ENCODE data around the gene UBAC1. TPM values are rescaled to one million over a fixed set of nuclear protein-coding genes. Genes with fewer than 3 reads are reported as not detected.

Gene UBAC1
- total RNA-seq, 1 experiment from 2014 or later, result 55.6 TPM

DNA sequence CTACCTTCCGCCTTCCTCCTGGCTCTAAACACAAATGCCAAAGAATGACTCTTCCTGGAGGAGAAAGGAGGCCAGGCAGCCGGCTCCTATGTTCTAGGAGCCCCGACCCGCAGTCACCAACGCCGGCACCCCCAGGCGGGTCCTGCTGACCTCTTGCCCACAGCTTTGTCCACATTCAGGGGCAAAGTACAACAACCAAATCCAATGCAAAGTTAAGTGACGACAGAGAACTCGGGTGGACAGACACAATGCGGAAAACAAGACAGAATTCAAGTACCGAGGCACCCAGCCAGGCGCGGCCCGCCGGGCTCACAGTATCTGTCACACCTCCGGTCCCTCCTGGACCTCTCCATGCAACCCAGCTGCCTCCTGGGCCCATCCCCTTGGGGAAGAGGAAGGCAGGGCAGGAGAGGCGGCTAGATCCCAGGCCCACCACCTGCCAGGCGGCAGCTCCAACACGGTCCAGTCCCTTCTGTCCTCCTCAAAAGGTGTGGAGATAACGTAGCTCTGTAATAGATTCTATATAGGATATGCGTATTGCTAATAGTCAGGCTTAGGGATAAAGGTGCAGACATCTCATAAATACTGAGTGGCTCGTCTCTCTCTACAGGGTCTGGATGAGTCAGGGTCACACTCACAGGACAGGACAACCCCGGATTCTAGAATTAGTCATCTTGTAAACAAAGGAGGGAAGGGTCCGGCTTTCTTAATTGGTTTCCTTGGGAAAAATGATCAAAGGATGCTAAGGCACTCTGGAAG, 46.9 kb upstream of the UBAC1 start (continued):
- TF ChIP-seq, protein P1, sequence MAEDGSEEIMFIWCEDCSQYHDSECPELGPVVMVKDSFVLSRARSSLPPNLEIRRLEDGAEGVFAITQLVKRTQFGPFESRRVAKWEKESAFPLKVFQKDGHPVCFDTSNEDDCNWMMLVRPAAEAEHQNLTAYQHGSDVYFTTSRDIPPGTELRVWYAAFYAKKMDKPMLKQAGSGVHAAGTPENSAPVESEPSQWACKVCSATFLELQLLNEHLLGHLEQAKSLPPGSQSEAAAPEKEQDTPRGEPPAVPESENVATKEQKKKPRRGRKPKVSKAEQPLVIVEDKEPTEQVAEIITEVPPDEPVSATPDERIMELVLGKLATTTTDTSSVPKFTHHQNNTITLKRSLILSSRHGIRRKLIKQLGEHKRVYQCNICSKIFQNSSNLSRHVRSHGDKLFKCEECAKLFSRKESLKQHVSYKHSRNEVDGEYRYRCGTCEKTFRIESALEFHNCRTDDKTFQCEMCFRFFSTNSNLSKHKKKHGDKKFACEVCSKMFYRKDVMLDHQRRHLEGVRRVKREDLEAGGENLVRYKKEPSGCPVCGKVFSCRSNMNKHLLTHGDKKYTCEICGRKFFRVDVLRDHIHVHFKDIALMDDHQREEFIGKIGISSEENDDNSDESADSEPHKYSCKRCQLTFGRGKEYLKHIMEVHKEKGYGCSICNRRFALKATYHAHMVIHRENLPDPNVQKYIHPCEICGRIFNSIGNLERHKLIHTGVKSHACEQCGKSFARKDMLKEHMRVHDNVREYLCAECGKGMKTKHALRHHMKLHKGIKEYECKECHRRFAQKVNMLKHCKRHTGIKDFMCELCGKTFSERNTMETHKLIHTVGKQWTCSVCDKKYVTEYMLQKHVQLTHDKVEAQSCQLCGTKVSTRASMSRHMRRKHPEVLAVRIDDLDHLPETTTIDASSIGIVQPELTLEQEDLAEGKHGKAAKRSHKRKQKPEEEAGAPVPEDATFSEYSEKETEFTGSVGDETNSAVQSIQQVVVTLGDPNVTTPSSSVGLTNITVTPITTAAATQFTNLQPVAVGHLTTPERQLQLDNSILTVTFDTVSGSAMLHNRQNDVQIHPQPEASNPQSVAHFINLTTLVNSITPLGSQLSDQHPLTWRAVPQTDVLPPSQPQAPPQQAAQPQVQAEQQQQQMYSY (CRISPR knock-in tag; IDR thresholded peaks at IDR 0.05), result no peak

- POLR2A ChIA-PET, result no interaction called here
These were observed 46.2 kb upstream of the UBAC1 start for GRCh38 chr9:136007276-136007933.

GRCh38 chr9:136006169-136006568, 45.0 kb upstream of the UBAC1 start:
- H3K4me3 Mint-ChIP-seq, result no peak overlapping the region
- ChIA-PET CTCF (no interaction called here), POLR2A (no interaction called here)
- no peaks in the 10 kb centered on the region for H3K27me3 Mint-ChIP-seq (ENCODE audit: low read depth)
- peaks cover 40% of the 10 kb centered on the region for H3K4me1 Mint-ChIP-seq
- ATAC-seq, result no peak
- TF ChIP-seq RORB (CRISPR knock-in tag; IDR thresholded peaks at IDR 0.05), result no peak
- TF ChIP-seq, protein P2, sequence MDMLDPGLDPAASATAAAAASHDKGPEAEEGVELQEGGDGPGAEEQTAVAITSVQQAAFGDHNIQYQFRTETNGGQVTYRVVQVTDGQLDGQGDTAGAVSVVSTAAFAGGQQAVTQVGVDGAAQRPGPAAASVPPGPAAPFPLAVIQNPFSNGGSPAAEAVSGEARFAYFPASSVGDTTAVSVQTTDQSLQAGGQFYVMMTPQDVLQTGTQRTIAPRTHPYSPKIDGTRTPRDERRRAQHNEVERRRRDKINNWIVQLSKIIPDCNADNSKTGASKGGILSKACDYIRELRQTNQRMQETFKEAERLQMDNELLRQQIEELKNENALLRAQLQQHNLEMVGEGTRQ (CRISPR knock-in tag; IDR thresholded peaks at IDR 0.05), result peak; percentile 30; the same call in 1 of the 2 replicates
- no peak for DNase-seq (ENCODE audit: low spot score)
- no peaks in the 10 kb centered on the region for H3K9me3 Mint-ChIP-seq
- no peaks in the 10 kb centered on the region for H3K36me3 Mint-ChIP-seq
- H3K27ac Mint-ChIP-seq, result no peak overlapping the region

More at GRCh38 chr9:136007276-136007933, 46.2 kb upstream of the UBAC1 start:
- Mint-ChIP-seq H3K27ac (peak overlapping the region; percentile 46), H3K36me3 (no peaks in the 10 kb centered on the region), H3K4me1 (peaks cover 50% of the 10 kb centered on the region), H3K27me3 (ENCODE audit: low read depth) (no peaks in the 10 kb centered on the region), H3K9me3 (no peaks in the 10 kb centered on the region), H3K4me3 (no peak overlapping the region)
- no peak for TF ChIP-seq EMX1 (CRISPR knock-in tag; IDR thresholded peaks at IDR 0.05)
- 0 out of 2 replicates have a peak, but pooled peaks have one; percentile 29 for TF ChIP-seq FOXP1 (CRISPR knock-in tag; IDR thresholded peaks at IDR 0.05; ENCODE audit: borderline replicate concordance)
- TF ChIP-seq SMAD4 (CRISPR knock-in tag; IDR thresholded peaks at IDR 0.05), result no peak
- no peak for TF ChIP-seq MLX (CRISPR knock-in tag; IDR thresholded peaks at IDR 0.05)
- TF ChIP-seq ZNF423 (CRISPR knock-in tag; IDR thresholded peaks at IDR 0.05), result no peak
- no peak for TF ChIP-seq ZNF263 (CRISPR knock-in tag; IDR thresholded peaks at IDR 0.05; ENCODE audit: low read depth)
- CTCF ChIA-PET, result no interaction called here
- DNase-seq (ENCODE audit: low spot score), result no peak
- no peak for ATAC-seq

DNA sequence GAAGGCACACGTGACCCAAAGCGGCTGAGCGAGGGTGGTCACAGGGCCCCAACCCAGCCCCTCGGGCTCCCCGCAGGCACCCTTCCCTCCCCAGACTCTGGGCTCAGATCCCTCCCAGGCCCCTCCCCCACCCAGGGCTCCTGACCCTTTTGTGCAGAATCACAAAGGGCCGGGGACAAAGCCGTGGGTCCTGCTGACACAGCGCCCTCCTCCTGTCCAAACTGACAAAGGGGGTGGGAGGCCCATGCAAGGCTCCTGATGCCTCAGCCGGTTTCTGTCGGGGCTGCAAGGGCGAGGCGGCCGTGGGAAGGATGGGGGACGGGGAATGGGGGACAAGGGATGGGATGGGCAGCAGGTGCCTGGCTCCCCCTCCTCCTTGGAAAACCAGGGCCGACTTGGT, 43.5 kb upstream of the UBAC1 start:
- DNase-seq (ENCODE audit: low spot score), result peak; percentile 67
- ChIA-PET CTCF (interaction anchor here (0.6 kb wide), 2 partner anchors 14 to 134 kb away, joined by 3 read pairs; no protein-coding TSS in a partner anchor), POLR2A (no interaction called here)
- Mint-ChIP-seq H3K4me1 (peaks cover 33% of the 10 kb centered on the region), H3K27ac (no peak overlapping the region), H3K9me3 (no peaks in the 10 kb centered on the region), H3K36me3 (no peaks in the 10 kb centered on the region), H3K4me3 (no peak overlapping the region), H3K27me3 (ENCODE audit: low read depth) (no peaks in the 10 kb centered on the region)
- no peak for TF ChIP-seq IRF2 (CRISPR knock-in tag; IDR thresholded peaks at IDR 0.05; ENCODE audit: borderline replicate concordance, low read depth)
- no peak for TF ChIP-seq ZNF512 (CRISPR knock-in tag; IDR thresholded peaks at IDR 0.05; ENCODE audit: borderline replicate concordance)
- TF ChIP-seq ETV6 (CRISPR knock-in tag; IDR thresholded peaks at IDR 0.05), result 0 out of 2 replicates have a peak, but pooled peaks have one; percentile 13
- TF ChIP-seq SP1 (CRISPR knock-in tag; conservative IDR thresholded peaks at IDR 0.05), result peak; percentile 30; the same call in 1 of the 2 replicates
- 0 out of 2 replicates have a peak, but pooled peaks have one; percentile 29 for TF ChIP-seq ZBTB21 (CRISPR knock-in tag; IDR thresholded peaks at IDR 0.05; ENCODE audit: borderline replicate concordance)
- TF ChIP-seq, protein P2 (CRISPR knock-in tag; IDR thresholded peaks at IDR 0.05), result peak; percentile 5; the same call in 1 of the 2 replicates
- 0 out of 2 replicates have a peak, but pooled peaks have one; percentile 51 for TF ChIP-seq TP53 (CRISPR knock-in tag; IDR thresholded peaks at IDR 0.05)
- TF ChIP-seq, protein P3, sequence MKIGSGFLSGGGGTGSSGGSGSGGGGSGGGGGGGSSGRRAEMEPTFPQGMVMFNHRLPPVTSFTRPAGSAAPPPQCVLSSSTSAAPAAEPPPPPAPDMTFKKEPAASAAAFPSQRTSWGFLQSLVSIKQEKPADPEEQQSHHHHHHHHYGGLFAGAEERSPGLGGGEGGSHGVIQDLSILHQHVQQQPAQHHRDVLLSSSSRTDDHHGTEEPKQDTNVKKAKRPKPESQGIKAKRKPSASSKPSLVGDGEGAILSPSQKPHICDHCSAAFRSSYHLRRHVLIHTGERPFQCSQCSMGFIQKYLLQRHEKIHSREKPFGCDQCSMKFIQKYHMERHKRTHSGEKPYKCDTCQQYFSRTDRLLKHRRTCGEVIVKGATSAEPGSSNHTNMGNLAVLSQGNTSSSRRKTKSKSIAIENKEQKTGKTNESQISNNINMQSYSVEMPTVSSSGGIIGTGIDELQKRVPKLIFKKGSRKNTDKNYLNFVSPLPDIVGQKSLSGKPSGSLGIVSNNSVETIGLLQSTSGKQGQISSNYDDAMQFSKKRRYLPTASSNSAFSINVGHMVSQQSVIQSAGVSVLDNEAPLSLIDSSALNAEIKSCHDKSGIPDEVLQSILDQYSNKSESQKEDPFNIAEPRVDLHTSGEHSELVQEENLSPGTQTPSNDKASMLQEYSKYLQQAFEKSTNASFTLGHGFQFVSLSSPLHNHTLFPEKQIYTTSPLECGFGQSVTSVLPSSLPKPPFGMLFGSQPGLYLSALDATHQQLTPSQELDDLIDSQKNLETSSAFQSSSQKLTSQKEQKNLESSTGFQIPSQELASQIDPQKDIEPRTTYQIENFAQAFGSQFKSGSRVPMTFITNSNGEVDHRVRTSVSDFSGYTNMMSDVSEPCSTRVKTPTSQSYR (CRISPR knock-in tag; IDR thresholded peaks at IDR 0.05), result peak; percentile 75; the same call in 1 of the 2 replicates
- no peak for TF ChIP-seq ZNF232 (CRISPR knock-in tag; IDR thresholded peaks at IDR 0.05)
- no peak for TF ChIP-seq ZNF396 (CRISPR knock-in tag; IDR thresholded peaks at IDR 0.05; ENCODE audit: borderline replicate concordance)
- ATAC-seq, result peak; percentile 70

All from WTC11 (cell line).